Skin epidermis (tissue), 12 donors: Measurements from ENCODE around the gene DIS3L2.
"Not testable (repeated sequence)": the region's sequence is repeated elsewhere in the genome, so short reads cannot be mapped to it uniquely, and the experiment has no call there.

ENCODE experiments used
- H3K27ac ChIP-seq, 21 experiments: fragments of 200-600 bp; sonication (generic) in 11 of 21; one replicate each; pipeline ENCODE4 v1.5.0; 2020; ENCODE audit warnings: mild to moderate bottlenecking in 3 of 21, inconsistent platforms in 2 of 21, moderate library complexity in 2 of 21
- H3K4me3 ChIP-seq, 7 experiments: fragments of 200-600 bp; sonication (generic) in 2 of 7; one replicate each; pipeline ENCODE4 v1.5.0; 2020; ENCODE audit warnings: inconsistent platforms in 2 of 7, mild to moderate bottlenecking in 2 of 7, moderate library complexity in 1 of 7

The DIS3L2 gene

DNA sequence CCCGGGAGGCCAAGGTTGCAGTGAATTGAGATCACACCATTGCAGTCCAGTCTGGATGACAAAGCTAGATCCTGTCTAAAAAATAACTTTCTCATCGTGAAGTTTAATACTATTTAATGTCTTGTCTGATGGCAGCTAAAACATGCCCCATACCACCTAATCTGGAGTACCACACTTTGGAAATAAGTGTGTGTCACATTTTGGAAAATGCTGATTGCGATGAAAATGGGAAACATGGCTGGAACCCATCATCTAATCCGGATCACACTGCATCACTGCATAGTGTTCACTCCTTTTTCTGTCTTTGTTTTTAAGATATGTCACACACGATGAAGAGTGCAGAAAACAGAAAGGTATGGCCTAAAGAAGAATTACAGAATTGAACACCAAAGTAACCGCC lies 385.9 kb downstream of the DIS3L2 start:
- Histone ChIP-seq H3K4me3 (no peak overlapping the region), H3K27ac (no peak overlapping the region)

DNA sequence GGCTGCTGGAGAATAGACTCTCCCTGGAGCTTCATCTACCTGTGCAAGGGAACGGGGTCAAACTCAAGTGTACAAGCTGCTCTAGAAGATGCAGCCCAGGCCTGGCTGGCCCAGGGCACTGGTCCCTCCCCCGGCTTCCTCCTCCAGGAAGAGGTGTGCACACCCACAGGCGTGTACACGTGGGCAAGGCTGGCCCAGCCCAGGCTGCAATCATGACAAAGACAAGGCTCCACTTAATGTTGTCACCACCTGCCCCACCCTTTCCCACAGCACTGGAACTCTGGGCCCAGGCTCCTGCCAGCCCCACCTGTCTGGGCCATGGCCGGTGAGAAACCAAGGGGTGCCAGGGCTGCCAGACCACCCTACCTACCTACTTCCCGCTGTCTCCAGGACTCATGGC lies 387.4 kb downstream of the DIS3L2 start:
- no peak overlapping the region for H3K27ac ChIP-seq

DNA sequence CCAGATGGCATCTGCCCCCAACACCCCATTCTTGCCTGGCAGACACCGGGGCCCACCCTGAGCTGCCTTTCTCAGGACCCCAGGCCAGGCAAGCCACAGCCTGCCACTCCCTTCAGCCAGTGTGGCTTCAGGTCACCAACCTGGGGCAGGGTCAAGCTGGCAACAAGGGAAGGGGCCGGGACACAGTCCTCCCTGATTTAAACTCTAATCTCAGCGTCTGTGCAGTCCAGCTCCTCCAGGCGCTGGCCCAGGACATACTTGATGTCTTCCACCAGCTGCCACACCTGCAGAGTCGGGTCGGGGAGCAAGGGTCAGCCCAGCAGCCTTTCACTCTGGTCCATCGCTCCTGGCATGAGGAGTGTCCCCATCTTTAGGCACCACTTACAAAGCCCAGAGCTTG lies 388.0 kb downstream of the DIS3L2 start:
- Histone ChIP-seq H3K4me3 (no peak overlapping the region), H3K27ac (no peak overlapping the region)

More for the DNA sequence above, 387.4 kb downstream of the DIS3L2 start:
- no peak overlapping the region for H3K4me3 ChIP-seq

DNA sequence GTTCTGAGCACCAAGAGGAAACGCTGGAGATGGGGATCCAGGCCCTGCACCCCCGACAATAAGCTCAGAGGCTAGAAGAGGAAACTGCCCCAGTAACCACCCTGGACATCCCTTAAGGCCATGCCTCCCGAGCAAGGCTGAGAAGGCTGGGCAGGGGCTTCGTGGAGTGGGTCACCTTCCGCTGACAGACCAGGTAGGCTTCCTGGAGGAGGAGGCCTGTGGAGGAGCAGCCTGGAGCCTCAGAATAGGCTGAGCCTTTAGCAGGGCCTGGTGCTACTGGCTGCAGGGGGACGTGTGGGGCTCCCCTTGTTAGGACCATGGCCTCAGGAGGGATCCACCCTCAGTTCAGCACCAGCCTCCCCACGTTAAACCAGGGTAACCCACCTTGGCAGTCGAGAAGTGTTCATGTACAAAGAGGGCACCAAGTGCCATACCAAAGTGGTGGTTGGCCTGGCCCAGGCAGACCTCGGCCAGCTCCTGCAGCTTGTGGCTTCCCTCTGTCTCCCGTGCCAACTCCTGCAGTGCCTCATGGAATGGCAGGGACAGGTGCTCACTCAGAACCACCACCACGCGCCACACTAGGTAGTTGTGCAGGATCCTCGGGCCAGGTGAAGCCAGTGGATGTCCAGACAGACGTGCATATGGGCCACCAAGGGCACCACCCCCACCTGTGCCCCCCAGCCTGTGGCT lies 388.6 kb downstream of the DIS3L2 start:
- Histone ChIP-seq H3K4me3 (no peak overlapping the region), H3K27ac (no peak overlapping the region)

DNA sequence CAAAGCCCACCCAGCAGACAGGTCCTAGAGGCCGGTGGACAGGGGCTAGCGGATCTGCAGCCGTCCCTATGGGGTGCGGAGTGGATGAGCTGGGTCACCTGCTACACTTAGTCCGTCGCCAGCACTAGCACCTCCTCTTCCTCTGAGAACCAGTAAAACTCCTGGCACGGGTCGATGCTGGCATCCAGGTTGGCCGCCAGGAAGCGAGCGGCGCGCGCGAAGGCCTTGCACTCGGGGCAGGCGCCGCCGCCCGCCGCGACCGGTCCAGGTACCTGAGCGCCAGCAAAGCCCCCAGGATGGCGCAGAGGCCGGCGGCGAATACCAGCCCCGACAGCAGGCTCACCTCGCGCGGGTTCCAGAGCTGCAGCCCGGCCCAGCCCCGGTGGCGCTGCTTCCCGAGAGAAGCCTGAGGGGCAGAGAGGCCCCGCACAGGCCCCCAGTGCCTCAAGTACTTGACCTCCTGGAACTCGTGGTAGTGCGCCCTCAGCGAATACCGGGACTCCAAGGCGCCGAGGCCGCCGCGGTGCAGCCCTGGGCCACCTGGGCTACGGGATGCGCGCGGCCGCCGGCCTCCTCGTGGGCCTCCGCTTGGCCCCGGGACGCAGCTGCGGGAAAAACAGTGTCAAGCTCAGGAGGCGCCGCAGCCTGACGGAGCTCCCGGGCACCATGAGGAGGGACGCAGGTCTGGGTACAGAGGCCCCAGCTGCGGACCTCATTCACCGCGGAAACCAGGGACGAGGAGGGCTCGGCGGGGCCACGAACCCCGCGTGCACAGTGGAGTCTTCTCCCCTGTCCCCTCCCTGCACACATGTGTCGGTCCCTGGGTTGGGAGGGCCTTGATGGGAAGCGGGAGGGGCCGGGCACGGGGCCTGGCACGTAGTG lies 389.5 kb downstream of the DIS3L2 start:
- Histone ChIP-seq H3K4me3 (peak overlapping the region in 3 of 7 experiments; percentile 11 to 24 (median 16)), H3K27ac (no peak overlapping the region)

DNA sequence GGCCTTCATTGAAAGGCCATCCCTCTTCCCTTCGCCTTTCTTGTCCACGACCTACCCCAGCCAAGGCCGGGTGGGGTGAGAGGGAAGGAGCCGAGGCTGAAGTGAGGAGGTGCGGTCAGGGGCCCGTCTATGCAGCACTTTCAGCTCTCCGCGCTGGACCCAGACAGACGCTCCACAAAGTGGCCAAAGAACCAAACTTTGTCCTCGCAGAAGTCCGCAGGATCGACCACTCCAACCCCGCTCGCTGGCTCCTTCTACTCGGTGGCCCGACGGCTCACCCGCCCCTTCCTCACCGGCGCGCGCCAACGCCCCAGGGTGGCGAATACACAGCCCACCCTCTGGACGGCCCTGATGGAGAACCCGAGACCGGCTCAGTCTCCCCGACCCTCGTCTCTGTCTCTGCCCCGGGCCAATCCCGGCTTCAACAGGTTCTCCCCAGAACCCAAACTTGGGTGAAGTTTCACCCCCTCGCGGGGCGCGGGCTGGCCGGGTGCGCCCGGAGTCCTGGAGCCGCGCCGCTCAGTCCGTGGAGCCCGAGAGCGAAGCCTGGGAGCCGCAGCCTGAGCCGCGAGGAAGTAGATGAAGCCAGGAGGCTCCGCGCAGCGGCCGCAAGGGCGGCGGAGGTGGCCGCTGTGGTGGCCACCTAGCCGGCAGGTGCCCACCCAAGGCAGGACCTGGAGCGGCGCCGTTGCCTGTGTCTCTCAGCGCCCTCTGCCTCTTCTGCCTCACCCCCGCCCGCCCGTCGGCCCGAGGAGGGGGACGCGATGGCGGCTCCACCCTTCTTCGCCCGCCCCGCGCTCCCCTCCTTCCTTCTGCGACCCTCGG lies 390.4 kb downstream of the DIS3L2 start:
- Histone ChIP-seq H3K27ac (no peak overlapping the region), H3K4me3 (no peak overlapping the region)

DNA sequence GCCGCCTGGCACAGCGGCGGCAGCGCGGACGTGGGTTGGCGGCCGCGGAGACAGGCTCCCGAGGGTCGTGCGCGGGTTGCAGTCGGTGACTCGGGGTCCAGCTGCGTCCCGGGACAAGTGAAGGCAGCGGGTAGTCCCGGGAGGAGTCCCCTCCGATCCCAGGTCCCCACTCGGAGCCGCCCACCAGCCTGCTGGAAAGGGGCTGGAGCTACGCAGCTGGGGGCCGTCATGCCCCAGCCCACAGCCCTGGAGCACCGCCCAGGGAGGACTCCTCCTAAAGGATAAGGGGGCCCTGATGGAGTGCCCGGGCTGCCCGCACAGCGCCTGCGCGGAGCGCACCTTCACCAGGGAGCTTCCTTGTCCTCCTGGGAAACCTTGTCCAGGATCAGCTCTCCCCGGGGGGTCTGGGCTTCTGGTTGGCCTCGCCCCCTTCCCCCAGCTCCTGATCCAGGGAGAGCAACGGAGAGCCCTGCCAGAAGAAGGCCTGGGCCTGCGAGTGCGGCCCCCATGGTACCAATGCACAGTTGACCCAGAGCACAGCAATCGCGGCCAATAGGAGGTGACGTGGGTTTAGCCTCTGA lies 391.1 kb downstream of the DIS3L2 start:
- no peak overlapping the region for H3K27ac ChIP-seq
- H3K4me3 ChIP-seq = no peak overlapping the region

DNA sequence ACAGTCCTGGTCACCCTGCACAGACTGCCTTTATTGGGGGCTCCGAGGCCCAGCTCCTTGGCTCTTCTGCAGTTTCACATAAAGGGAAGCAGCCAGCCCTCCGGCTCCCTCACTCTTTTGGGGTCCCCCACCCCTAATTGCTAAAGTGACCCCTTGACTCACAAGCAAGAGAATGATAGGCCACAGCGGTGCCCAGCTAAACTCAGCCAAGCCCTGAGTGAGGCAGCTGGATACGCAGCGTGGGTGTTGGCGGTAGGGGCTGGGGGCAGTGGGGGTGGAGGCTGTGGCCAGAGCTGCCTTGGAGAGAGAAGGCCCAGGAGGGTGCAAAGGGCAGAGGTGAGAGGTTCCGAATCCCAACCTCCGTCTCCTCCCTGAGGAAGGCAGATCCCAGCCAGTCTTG lies 391.6 kb downstream of the DIS3L2 start:
- Histone ChIP-seq H3K27ac (no peak overlapping the region), H3K4me3 (no peak overlapping the region)

DNA sequence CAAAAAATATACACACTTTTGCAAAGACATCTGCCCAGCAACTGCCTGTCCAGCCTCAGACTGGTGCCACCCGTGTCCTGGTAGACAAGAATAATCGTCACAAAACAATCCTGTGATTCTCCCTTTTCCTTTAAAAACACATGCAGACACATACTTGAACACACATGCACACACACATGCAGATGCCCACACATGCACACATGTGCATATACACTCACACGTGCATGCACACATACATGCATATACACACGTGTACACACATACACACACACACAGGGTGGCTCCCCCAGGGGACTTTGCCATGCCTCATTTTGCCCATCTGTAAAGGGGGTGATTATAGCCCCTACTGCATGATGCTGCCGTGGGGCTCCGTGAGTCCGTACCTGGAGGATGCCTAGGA lies 392.1 kb downstream of the DIS3L2 start:
- Histone ChIP-seq H3K27ac (no peak overlapping the region), H3K4me3 (no peak overlapping the region)

DNA sequence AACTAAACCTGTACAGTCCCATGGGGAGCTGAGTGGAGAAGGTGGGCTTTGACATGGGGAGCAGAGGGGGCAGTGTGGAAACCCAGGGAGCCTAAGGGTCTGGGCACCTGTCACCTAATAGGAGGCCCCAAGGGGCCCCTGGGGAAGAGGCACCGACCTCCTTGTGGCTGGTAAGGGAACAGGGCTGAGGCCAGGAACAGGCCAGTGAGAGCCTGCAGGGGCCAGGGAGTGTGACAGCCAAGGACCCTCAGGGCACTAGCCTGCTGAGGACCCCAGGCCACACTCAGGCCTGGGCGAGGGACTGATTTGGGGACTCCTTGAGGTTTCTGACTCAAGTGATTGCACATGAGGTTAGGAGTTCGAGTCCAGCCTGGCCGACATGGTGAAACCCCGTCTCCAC lies 392.6 kb downstream of the DIS3L2 start:
- Histone ChIP-seq H3K27ac (no peak overlapping the region), H3K4me3 (no peak overlapping the region)

DNA sequence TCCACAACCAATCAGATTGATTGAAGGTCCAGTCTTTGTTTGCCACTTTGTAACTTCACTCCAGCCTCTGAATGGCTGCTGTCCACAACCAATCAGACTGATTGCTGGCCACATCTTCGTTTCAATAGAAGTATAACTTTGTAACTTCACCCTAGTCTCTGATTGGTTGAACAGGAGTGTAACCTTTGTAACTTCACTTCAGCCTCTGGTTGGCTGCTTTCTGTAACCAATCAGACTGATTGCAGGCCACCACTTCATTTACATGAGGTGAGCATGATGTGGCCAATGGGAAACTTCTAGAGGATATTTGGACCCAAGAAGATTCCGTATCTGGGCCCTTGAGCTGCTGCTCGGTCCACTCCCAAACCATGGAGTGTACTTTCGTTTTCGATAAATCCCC lies 400.1 kb downstream of the DIS3L2 start:
- no peak overlapping the region for H3K4me3 ChIP-seq

DNA sequence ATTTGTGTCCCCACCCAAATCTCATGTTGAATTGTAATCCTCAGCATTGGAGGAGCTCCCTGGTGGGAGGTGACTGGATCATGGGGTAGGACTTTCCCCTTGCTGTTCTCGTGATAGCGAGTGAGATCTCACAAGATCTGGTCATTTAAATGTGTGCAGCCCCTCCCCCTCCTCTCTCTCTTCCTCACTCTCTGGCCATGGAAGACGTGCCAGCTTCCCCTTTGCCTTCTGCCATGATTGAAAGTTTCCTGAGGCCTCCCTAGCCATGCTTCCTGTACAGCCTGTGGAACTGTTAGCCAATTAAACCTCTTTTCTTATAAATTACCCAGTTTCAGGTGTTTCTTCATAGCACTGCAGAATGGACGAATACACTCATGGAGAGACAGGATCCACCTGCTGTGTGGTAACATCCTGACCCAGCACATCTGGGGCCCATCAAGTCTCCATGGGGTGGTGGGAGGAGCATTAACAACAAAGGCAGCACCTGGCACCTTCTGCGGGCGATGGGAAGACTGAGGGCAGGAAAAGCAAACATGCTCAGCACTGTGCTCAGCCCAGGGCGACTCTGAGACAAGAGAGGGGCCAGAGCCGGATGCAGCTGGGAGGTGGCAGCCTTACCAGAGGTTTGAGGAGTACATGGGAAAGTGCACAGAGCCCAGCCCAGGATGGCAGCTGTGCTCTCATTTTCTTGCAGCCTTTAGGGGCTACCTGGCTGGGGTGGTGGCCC lies 400.8 kb downstream of the DIS3L2 start:
- no peak overlapping the region for H3K27ac ChIP-seq
- no peak overlapping the region for H3K4me3 ChIP-seq

More for the DNA sequence above, 400.1 kb downstream of the DIS3L2 start:
- no peak overlapping the region for H3K27ac ChIP-seq

DNA sequence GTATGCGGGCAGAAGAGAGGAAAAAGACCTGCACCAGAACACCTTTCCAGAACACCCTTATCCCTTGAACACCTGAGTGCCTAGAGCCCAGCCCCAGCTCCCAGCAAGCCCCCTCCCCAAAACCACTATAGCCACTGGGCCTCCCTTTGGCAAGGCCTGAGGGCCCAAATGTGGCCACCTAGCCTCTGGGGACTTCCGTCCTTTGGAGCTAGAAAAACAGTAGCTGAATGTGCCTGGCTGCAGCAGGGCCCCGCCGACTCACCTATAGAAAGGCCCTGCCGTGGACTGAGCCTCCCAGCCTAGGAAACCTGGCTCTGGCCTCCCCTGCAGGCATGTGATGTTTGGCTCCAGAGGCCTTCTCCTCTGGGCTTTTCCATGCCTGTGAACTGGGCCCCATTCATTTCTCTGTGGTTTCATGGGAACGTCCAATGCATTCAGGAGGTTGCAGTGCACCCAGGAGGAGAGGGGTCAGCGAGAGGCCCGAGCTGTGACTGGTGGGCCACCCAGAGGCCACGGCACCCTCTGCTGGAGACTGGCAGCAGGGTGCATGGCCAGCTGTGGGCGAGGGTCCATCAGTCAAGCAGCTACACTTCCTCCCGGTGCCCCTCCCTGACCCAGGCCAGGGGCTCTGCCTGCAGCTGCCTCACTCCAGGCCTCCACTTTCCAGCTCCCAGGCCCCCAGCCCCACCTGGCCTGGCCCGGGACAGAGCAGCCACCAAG lies 401.7 kb downstream of the DIS3L2 start:
- Histone ChIP-seq H3K4me3 (peak overlapping the region in 3 of 7 experiments; percentile 15 to 21 (median 17)), H3K27ac (peak overlapping the region in 2 of 21 experiments; percentile 26 to 70)

DNA sequence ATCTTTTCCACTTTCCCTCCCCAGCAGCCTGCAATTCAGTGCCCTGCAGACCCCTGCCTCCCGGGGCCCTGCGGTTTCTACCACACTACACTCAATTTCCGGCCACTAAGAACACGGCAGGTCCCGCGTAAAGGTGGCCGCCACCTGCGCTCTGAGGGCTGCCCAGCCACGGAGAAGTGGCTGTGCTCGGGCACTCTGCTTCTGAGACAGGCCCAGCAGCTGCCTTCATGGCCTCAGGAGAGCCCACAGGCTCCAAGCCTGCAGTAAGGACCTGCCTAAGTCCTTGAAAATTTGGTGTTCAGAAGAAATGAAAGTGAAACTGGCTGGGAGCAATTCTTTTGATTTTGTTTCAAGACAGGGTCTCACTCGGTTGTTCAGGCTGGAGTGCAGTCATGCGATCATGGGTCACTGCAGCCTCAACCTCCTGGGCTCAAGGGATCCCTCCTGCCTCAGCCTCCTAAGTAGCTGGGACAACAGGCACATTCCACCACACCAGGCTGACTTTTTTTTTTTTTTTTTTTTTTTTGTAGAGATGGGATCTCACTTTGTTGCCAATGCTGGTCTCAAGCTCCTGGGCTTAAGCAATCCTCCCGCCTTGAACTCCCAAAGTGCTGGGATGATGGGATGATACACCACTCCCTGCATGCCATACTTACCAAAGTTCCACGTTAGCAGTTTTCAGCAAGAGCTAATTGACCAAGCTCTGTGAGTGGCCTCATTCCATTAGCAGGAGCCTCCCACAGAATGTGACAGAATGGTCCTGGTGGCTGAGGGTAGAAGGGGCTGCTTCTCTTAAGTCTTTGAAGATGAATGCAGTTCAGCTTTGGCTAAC lies 402.5 kb downstream of the DIS3L2 start:
- Histone ChIP-seq H3K27ac (peak overlapping the region in 2 of 21 experiments; percentile 26 to 70), H3K4me3 (peak overlapping the region in 3 of 7 experiments; percentile 15 to 21 (median 17))

DNA sequence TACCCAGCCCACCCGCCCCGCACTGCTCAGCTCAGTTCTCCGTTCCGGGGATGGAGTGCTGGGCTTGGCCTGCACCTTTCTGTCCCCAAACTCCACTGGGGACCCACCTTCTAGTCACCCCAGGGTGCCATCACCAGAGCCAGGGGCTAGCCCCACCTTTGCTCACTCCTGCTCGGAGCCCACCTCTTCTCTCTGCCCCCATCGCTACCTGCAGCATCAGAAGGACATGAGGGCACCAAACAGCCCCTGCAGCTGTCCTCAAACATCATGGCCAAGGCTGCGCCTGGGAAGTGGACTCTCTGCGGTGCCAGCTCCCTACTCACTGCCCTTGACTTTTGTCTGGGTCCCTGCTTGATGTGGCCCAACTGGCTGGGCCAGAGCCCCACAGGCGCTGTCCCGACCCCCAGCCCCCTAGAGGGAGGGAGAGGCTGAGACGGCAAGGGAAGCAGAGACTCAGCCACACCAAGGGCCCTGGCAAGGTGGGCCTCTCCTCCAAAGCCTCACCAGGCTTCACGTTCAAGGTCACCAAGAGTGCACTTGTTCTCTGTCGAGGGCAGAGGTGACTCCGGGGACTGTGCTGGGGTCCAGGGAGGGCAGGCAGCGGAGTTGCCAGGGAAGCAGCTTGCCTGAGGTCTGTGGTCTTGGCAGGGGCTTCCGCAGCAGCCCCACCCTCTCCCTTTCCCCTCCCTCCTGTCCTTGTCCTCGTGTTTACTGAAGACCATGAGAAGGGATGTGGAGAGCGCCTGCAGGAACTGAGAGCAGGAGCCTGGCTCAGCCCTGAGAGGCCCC lies 403.5 kb downstream of the DIS3L2 start:
- H3K27ac ChIP-seq, H3K4me3 ChIP-seq: not testable (repeated sequence)

DNA sequence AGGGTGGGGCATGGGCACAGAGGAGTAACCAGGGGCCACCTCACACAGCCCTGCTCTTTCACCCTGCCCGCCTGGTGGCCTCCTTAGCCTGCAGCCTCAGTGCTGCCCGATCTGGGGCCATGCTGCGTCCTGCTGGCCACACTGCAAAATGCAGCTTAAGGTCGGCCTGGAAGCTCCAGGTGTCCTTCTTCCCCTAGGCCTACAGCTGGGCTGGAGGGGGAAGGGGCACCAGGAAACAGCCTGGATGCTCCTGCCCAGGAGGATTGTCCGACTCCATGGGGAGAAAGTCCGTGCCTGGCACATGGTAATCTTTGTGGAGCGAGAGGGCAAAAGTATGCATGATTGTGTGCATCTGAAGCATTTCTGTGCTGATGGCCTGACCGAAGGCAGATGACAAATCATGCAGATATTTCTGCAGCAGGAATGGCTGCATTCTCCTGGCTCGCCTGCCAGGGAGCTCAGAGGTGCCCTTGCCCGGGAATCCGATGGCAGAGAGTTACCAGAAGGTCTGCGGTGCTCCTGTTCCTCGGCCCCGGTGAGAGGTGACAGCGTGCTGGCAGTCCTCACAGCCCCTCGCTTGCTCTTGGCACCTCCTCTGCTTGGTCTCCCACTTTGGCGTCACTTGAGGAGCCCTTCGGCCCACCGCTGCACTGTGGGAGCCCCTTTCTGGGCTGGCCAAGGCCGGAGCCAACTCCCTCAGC lies 404.3 kb downstream of the DIS3L2 start:
- H3K4me3 ChIP-seq = peak overlapping the region in 2 of 7 experiments; percentile 11 to 31
- no peak overlapping the region for H3K27ac ChIP-seq
